ENCODE measurements around the gene CDK7.
"Not testable (repeated sequence)": the region's sequence is repeated elsewhere in the genome, so short reads cannot be mapped to it uniquely, and the experiment has no call there.

CDK7 gene

GRCh38 chr5:69242215-69242927, 7.7 kb downstream of the CDK7 start:
- no peaks in the 10 kb centered on the region for H3K36me3 ChIP-seq (ENCODE audit: control insufficient read depth, insufficient read depth, low read length)
- H3K9ac ChIP-seq (ENCODE audit: low read length), result no peak overlapping the region
- no peak overlapping the region for H3K27ac ChIP-seq (ENCODE audit: low read depth, low read length)
- H3K4me3 ChIP-seq (ENCODE audit: low read length), result no peak overlapping the region
- no peaks in the 10 kb centered on the region for H3K27me3 ChIP-seq (ENCODE audit: control insufficient read depth, insufficient read depth, low read length)
- H3K4me1 ChIP-seq (ENCODE audit: control insufficient read depth, insufficient read depth, low read length), result no peaks in the 10 kb centered on the region

GRCh38 chr5:69245031-69245430, 10.3 kb downstream of the CDK7 start:
- Histone ChIP-seq H3K27ac (ENCODE audit: low read depth, low read length) (no peak overlapping the region), H3K4me3 (ENCODE audit: low read length) (no peak overlapping the region), H3K36me3 (ENCODE audit: control insufficient read depth, insufficient read depth, low read length) (no peaks in the 10 kb centered on the region), H3K4me1 (ENCODE audit: control insufficient read depth, insufficient read depth, low read length) (no peaks in the 10 kb centered on the region), H3K9ac (ENCODE audit: low read length) (no peak overlapping the region), H3K27me3 (ENCODE audit: control insufficient read depth, insufficient read depth, low read length) (no peaks in the 10 kb centered on the region)

GRCh38 chr5:69248019-69248418, 13.3 kb downstream of the CDK7 start:
- Histone ChIP-seq H3K4me3 (ENCODE audit: low read length) (no peak overlapping the region), H3K36me3 (ENCODE audit: control insufficient read depth, insufficient read depth, low read length) (peaks cover 4% of the 10 kb centered on the region), H3K27ac (ENCODE audit: low read depth, low read length) (no peak overlapping the region), H3K4me1 (ENCODE audit: control insufficient read depth, insufficient read depth, low read length) (no peaks in the 10 kb centered on the region), H3K27me3 (ENCODE audit: control insufficient read depth, insufficient read depth, low read length) (no peaks in the 10 kb centered on the region), H3K9ac (ENCODE audit: low read length) (no peak overlapping the region)

- H3K36me3 ChIP-seq (ENCODE audit: control insufficient read depth, insufficient read depth, low read length), result peaks cover 4% of the 10 kb centered on the region
- no peak overlapping the region for H3K27ac ChIP-seq (ENCODE audit: low read depth, low read length)
- H3K4me3 ChIP-seq (ENCODE audit: low read length), result no peak overlapping the region
- no peaks in the 10 kb centered on the region for H3K4me1 ChIP-seq (ENCODE audit: control insufficient read depth, insufficient read depth, low read length)
- H3K9ac ChIP-seq (ENCODE audit: low read length), result no peak overlapping the region
- H3K27me3 ChIP-seq (ENCODE audit: control insufficient read depth, insufficient read depth, low read length), result no peaks in the 10 kb centered on the region
Measured at GRCh38 chr5:69250593-69250992, 15.9 kb downstream of the CDK7 start.

GRCh38 chr5:69252437-69252836, 17.8 kb downstream of the CDK7 start:
- no peak overlapping the region for H3K27ac ChIP-seq (ENCODE audit: low read depth, low read length)

GRCh38 chr5:69255940-69256339, 21.3 kb downstream of the CDK7 start:
- not testable (repeated sequence) for H3K36me3 ChIP-seq (ENCODE audit: control insufficient read depth, insufficient read depth, low read length); H3K27ac ChIP-seq (ENCODE audit: low read depth, low read length); H3K4me3 ChIP-seq (ENCODE audit: low read length); H3K27me3 ChIP-seq (ENCODE audit: control insufficient read depth, insufficient read depth, low read length); H3K9ac ChIP-seq (ENCODE audit: low read length); H3K4me1 ChIP-seq (ENCODE audit: control insufficient read depth, insufficient read depth, low read length)

More at GRCh38 chr5:69252437-69252836, 17.8 kb downstream of the CDK7 start:
- no peaks in the 10 kb centered on the region for H3K4me1 ChIP-seq (ENCODE audit: control insufficient read depth, insufficient read depth, low read length)
- no peak overlapping the region for H3K9ac ChIP-seq (ENCODE audit: low read length)
- H3K4me3 ChIP-seq (ENCODE audit: low read length), result no peak overlapping the region
- H3K27me3 ChIP-seq (ENCODE audit: control insufficient read depth, insufficient read depth, low read length), result no peaks in the 10 kb centered on the region
- peaks cover 7% of the 10 kb centered on the region for H3K36me3 ChIP-seq (ENCODE audit: control insufficient read depth, insufficient read depth, low read length)

- Histone ChIP-seq H3K36me3 (ENCODE audit: control insufficient read depth, insufficient read depth, low read length) (peaks cover 12% of the 10 kb centered on the region), H3K27me3 (ENCODE audit: control insufficient read depth, insufficient read depth, low read length) (no peaks in the 10 kb centered on the region), H3K4me3 (ENCODE audit: low read length) (no peak overlapping the region), H3K27ac (ENCODE audit: low read depth, low read length) (no peak overlapping the region), H3K4me1 (ENCODE audit: control insufficient read depth, insufficient read depth, low read length) (no peaks in the 10 kb centered on the region), H3K9ac (ENCODE audit: low read length) (no peak overlapping the region)
Measured at GRCh38 chr5:69257577-69257976, 22.9 kb downstream of the CDK7 start.

GRCh38 chr5:69261034-69261433, 26.3 kb downstream of the CDK7 start:
- Histone ChIP-seq H3K4me1 (ENCODE audit: control insufficient read depth, insufficient read depth, low read length) (no peaks in the 10 kb centered on the region), H3K27ac (ENCODE audit: low read depth, low read length) (no peak overlapping the region), H3K4me3 (ENCODE audit: low read length) (no peak overlapping the region), H3K9ac (ENCODE audit: low read length) (no peak overlapping the region), H3K36me3 (ENCODE audit: control insufficient read depth, insufficient read depth, low read length) (peaks cover 19% of the 10 kb centered on the region), H3K27me3 (ENCODE audit: control insufficient read depth, insufficient read depth, low read length) (no peaks in the 10 kb centered on the region)

GRCh38 chr5:69265931-69266330, 31.2 kb downstream of the CDK7 start:
- Histone ChIP-seq H3K4me1 (ENCODE audit: control insufficient read depth, insufficient read depth, low read length) (no peaks in the 10 kb centered on the region), H3K4me3 (ENCODE audit: low read length) (no peak overlapping the region), H3K27ac (ENCODE audit: low read depth, low read length) (no peak overlapping the region), H3K27me3 (ENCODE audit: control insufficient read depth, insufficient read depth, low read length) (no peaks in the 10 kb centered on the region), H3K9ac (ENCODE audit: low read length) (no peak overlapping the region), H3K36me3 (ENCODE audit: control insufficient read depth, insufficient read depth, low read length) (peaks cover 10% of the 10 kb centered on the region)

- no peaks in the 10 kb centered on the region for H3K36me3 ChIP-seq (ENCODE audit: control insufficient read depth, insufficient read depth, low read length)
- H3K4me1 ChIP-seq (ENCODE audit: control insufficient read depth, insufficient read depth, low read length), result no peaks in the 10 kb centered on the region
- no peaks in the 10 kb centered on the region for H3K27me3 ChIP-seq (ENCODE audit: control insufficient read depth, insufficient read depth, low read length)
- no peak overlapping the region for H3K27ac ChIP-seq (ENCODE audit: low read depth, low read length)
- H3K4me3 ChIP-seq (ENCODE audit: low read length), result no peak overlapping the region
- no peak overlapping the region for H3K9ac ChIP-seq (ENCODE audit: low read length)
Measured at GRCh38 chr5:69268899-69269298, 34.2 kb downstream of the CDK7 start.

GRCh38 chr5:69270840-69271239, 36.2 kb downstream of the CDK7 start:
- Histone ChIP-seq H3K27ac (ENCODE audit: low read depth, low read length) (no peak overlapping the region), H3K27me3 (ENCODE audit: control insufficient read depth, insufficient read depth, low read length) (no peaks in the 10 kb centered on the region), H3K36me3 (ENCODE audit: control insufficient read depth, insufficient read depth, low read length) (no peaks in the 10 kb centered on the region)

GRCh38 chr5:69271376-69271775, 36.7 kb downstream of the CDK7 start:
- Histone ChIP-seq H3K9ac (ENCODE audit: low read length) (no peak overlapping the region), H3K4me1 (ENCODE audit: control insufficient read depth, insufficient read depth, low read length) (no peaks in the 10 kb centered on the region), H3K4me3 (ENCODE audit: low read length) (no peak overlapping the region), H3K36me3 (ENCODE audit: control insufficient read depth, insufficient read depth, low read length) (no peaks in the 10 kb centered on the region), H3K27me3 (ENCODE audit: control insufficient read depth, insufficient read depth, low read length) (no peaks in the 10 kb centered on the region), H3K27ac (ENCODE audit: low read depth, low read length) (no peak overlapping the region)

More at GRCh38 chr5:69270840-69271239, 36.2 kb downstream of the CDK7 start:
- no peak overlapping the region for H3K9ac ChIP-seq (ENCODE audit: low read length)
- H3K4me1 ChIP-seq (ENCODE audit: control insufficient read depth, insufficient read depth, low read length), result no peaks in the 10 kb centered on the region
- no peak overlapping the region for H3K4me3 ChIP-seq (ENCODE audit: low read length)

GRCh38 chr5:69275563-69275962, 40.9 kb downstream of the CDK7 start:
- H3K27ac ChIP-seq (ENCODE audit: low read depth, low read length), result no peak overlapping the region
- no peaks in the 10 kb centered on the region for H3K27me3 ChIP-seq (ENCODE audit: control insufficient read depth, insufficient read depth, low read length)
- no peak overlapping the region for H3K4me3 ChIP-seq (ENCODE audit: low read length)
- H3K36me3 ChIP-seq (ENCODE audit: control insufficient read depth, insufficient read depth, low read length), result no peaks in the 10 kb centered on the region
- H3K4me1 ChIP-seq (ENCODE audit: control insufficient read depth, insufficient read depth, low read length), result no peaks in the 10 kb centered on the region
- H3K9ac ChIP-seq (ENCODE audit: low read length), result no peak overlapping the region

Data from rectal smooth muscle tissue (tissue), 1 donor.